ENCODE results near the gene CASK.

The CASK gene

DNA sequence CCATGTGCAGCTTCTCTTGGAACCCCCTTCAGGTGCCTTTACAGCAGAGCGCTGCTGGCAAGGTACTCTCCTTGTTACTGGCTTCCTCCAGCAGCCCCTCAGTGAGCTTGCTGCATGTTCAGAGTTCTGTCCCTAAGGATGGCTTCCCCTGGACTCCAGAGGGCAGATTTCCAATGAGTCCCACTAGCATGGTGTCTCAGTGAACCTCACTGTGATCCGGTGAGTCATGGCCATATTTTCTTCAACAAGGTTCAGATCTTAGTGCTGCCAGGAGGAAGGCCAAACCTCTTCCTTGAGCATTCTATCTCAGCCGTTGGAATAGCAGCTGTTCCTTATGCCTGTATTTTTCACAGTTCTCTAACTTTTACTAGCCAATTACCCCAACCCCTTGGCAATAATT lies 98.8 kb downstream of the CASK start:
- no peak for DNase-seq

- no peak for DNase-seq
Observed at GRCh38 chrX:41823402-41823801, 100.0 kb downstream of the CASK start.

- DNase-seq, result no peak
Observed at GRCh38 chrX:41822892-41823291, 100.5 kb downstream of the CASK start.

GRCh38 chrX:41808047-41808446 lies 115.3 kb downstream of the CASK start:
- no peak for DNase-seq

- no peak for DNase-seq
Observed at GRCh38 chrX:41802958-41803357, 120.4 kb downstream of the CASK start.

DNA sequence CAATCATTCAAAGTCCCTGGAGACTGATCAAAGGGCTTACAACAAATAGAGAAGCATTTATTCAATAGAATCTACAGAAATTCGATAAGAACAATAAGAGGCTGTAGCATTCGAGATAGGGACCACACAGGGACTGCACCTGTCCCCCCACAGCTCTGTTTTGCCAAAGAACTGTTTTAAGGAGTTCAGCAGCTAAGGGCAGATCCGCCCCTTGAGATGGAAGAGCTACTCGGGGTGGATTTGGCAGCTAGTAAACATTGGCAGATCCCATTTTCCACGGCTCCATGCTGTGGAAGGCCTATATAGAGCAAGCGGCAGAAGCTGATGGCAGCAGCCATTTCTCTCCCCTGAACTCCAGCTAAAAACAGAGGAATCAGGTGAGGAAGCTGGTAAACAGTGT lies 123.7 kb downstream of the CASK start:
- DNase-seq, result no peak

DNA sequence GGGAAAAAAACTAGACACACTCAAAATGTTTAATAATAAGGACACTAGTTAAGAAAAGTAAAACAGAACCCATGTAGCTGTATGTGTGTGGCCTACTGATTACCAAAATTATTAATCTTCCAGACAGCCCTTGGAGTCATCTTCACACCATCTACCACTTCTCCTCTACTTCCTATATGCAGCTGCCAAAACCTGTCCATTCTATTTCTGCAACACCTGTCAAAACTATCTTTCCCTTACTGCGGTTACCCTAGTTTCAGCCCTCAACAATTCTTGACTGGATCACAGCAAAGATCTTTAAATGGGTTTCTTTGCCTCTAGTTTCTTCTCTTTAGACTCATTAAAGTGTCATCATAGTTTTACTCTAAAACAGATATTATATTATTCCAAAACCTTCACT lies 126.8 kb downstream of the CASK start:
- DNase-seq, result no peak

GRCh38 chrX:41796046-41796445 lies 127.3 kb downstream of the CASK start:
- DNase-seq, result no peak

GRCh38 chrX:41789374-41789773 lies 134.0 kb downstream of the CASK start:
- DNase-seq, result no peak

DNA sequence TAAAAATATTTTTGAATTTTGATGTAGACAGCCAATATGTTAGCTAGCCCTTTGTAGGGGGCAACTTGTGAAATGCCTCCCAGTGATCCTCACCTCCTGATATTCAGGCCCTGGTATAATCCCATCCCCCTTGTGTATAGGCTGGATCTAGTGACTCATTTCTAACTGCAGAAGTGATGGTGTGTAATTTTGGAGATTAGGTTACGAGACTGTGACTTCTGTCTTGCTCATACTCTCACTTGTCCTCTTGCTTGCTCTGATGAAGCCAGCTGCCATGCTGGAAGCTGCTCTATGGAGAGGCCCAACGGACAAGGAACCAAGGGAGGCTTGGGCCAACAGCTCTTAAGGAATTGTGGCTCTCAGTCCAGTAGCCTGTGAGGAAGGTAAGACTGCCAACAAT lies 137.7 kb downstream of the CASK start:
- DNase-seq, result no peak

GRCh38 chrX:41781500-41781899 lies 141.9 kb downstream of the CASK start:
- no peak for DNase-seq

DNA sequence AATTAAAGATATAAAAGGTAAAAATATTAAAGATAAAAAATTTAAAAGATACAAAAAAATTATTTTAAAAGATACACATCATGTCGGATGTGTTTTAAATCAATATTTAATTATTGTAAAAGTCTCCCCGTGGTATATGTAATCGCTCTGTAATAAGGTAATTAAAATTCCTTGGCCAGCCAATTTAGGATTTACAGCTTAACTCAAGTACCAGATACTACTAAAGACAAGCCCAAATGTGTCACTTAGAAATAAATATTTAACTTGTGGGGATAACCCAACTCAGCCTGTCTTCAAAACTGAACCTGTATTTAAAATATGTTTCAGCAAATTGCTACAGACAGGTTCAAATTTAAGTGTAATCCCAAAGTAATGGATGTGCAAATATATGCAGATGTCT lies 143.4 kb downstream of the CASK start:
- no peak for DNase-seq

- DNase-seq, result no peak
Observed at GRCh38 chrX:41779030-41779564, 144.3 kb downstream of the CASK start.

- no peak for DNase-seq
Observed at GRCh38 chrX:41761702-41762101, 161.7 kb downstream of the CASK start.

DNA sequence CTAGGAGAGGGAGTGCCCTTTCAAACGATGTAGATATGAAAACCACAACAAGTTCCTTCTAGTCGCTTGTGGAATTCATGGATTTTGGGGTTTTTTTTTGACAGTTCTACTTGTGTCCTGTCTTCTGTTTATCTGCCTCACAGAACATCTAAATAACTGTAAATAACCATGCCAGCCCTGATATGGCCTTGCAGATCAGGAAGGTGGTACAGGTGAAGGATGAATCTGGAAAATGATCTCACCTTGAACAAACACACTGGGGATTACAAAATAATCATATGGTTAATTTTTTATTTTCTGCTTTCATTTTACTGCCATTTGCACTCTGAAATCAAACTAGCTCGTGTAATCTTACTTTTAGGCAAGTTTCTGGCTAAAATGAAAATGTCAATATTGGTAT lies 162.2 kb downstream of the CASK start:
- DNase-seq, result no peak

GRCh38 chrX:41759817-41760216 lies 163.5 kb downstream of the CASK start:
- no peak for DNase-seq

- no peak for DNase-seq
Observed at GRCh38 chrX:41758401-41758800, 165.0 kb downstream of the CASK start.

GRCh38 chrX:41750716-41751115 lies 172.6 kb downstream of the CASK start:
- DNase-seq, result no peak

DNA sequence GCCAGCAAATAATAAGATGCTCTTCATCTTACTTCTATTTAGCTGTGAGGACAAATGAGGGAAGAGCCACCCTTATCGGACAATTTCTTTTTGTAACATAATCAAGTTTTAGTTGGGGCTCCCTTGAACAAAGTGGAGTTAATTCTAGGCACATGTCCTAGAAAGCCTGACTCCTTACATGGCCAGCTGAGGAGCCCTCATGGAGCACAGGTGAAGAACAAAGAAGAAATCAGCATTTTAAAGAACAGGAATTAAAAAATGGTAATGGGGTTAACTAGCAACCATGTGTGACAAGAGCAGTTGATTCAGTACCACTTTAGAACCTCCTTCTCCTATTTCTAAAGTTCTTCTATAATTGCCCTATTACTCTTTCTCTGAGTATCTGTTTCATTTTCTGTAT lies 183.5 kb downstream of the CASK start:
- DNase-seq, result no peak

DNA sequence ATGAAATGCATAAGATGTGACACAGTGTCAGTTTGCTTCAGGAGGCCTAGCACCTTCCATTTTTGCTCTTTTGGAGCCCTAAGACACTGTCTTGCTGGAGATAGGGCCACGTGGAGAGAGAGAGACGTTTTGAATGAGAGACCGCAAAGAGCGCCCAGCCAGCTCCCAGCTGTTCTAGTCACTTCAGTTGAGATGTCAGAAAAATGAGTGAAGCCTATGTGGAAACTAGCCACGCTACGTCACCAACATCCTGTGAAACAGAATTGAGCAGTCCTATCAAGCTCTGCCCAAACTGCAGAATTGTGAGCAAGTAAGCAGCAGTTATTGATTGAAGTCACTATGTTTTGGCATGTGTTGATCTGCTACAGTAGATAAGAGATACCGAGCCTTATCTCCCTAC lies 186.3 kb downstream of the CASK start:
- DNase-seq, result no peak

GRCh38 chrX:41734530-41734929 lies 188.8 kb downstream of the CASK start:
- DNase-seq, result no peak

- no peak for DNase-seq
Observed at GRCh38 chrX:41733939-41734338, 189.4 kb downstream of the CASK start.

GRCh38 chrX:41732260-41732659 lies 191.1 kb downstream of the CASK start:
- no peak for DNase-seq

DNA sequence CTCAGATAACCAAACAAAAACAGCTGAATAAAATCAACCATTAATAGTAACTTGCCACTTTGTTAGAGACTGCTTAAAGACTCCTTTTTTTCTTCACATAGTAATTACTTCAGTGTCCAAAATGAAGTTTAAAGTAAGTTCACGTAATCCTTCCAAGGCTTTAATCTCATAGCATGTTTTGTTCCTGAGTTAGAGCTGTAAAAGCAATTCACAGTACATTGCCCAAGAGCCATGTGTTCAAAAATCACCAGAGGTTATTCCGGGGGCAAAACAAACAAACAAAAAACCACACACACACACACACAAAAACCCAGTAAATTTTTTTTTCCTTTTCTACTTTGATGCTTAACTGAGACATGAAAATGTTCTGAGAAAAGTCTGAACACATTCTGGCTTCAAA lies 193.3 kb downstream of the CASK start:
- DNase-seq, result no peak

DNA sequence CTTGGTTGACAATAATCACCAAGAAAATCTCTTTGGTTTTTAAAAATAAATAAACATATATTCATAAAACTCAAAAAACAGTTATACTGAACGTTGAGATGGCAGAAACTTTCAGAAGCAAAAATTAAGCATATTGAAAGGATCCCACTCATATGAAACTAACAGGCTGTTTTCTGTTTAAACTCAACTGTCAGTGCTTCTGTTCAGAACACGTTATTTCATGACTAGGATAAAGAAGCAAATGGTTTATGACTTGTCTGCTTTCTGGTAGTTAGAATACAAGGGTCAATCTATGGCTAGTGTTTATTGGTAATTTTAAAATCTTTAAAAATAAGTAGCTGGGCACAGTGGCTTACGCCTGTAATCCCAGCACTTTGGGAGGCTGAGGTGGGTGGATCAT lies 195.2 kb downstream of the CASK start:
- DNase-seq, result no peak

GRCh38 chrX:41723826-41724225 lies 199.5 kb downstream of the CASK start, which contains the start of gene GPR82:
Gene GPR82, plus strand, starts transcription at chrX:41724181. Its CDS starts 2,846 bp downstream, at chrX:41727027.
- DNase-seq, result no peak
